NOMO-1 (cell line): ENCODE measurements around the gene PAEP.
"Not testable (repeated sequence)": the region's sequence is repeated elsewhere in the genome, so short reads cannot be mapped to it uniquely, and the experiment has no call there.

ENCODE experiments used
- DNase-seq, 2 experiments: peaks; one replicate each; lab custom pipeline; 2025; ENCODE audit not compliant: unreplicated experiment in 2 of 2; lab: John Stamatoyannopoulos, UW

PAEP gene

GRCh38 chr9:135549478-135550343, 11.8 kb upstream of the PAEP start:
- DNase-seq = not testable (repeated sequence)

- DNase-seq = no peak
Measured at GRCh38 chr9:135550344-135550918, 11.1 kb upstream of the PAEP start.

GRCh38 chr9:135551031-135551430, 10.5 kb upstream of the PAEP start:
- no peak for DNase-seq

GRCh38 chr9:135551456-135551855, 10.1 kb upstream of the PAEP start:
- DNase-seq = no peak

GRCh38 chr9:135552021-135552697, 9.4 kb upstream of the PAEP start:
- DNase-seq = no peak

GRCh38 chr9:135552698-135553171, 8.8 kb upstream of the PAEP start:
- DNase-seq = no peak

- no peak for DNase-seq
Measured at GRCh38 chr9:135554718-135555117, 6.8 kb upstream of the PAEP start.

- no peak for DNase-seq
Measured at GRCh38 chr9:135555203-135555602, 6.4 kb upstream of the PAEP start.

- DNase-seq = no peak
Measured at GRCh38 chr9:135555910-135556309, 5.6 kb upstream of the PAEP start.

GRCh38 chr9:135559606-135560005, 1.9 kb upstream of the PAEP start:
- DNase-seq = no peak

GRCh38 chr9:135562235-135562745, 734 bp downstream of the PAEP start:
- DNase-seq = no peak

- DNase-seq = no peak
Measured at GRCh38 chr9:135563039-135563476, 1.5 kb downstream of the PAEP start.

- DNase-seq = no peak
Measured at GRCh38 chr9:135563858-135564257, 2.3 kb downstream of the PAEP start.

GRCh38 chr9:135565141-135565628, 3.6 kb downstream of the PAEP start:
- DNase-seq = no peak

- no peak for DNase-seq
Measured at GRCh38 chr9:135565636-135566035, 4.1 kb downstream of the PAEP start.

GRCh38 chr9:135566552-135566951, 5.0 kb downstream of the PAEP start:
- no peak for DNase-seq

- no peak for DNase-seq
Measured at GRCh38 chr9:135567311-135567710, 5.8 kb downstream of the PAEP start.

- no peak for DNase-seq
Measured at GRCh38 chr9:135568026-135568425, 6.5 kb downstream of the PAEP start.

GRCh38 chr9:135570456-135570855, 8.9 kb downstream of the PAEP start:
- DNase-seq = no peak

- no peak for DNase-seq
Measured at GRCh38 chr9:135572233-135572632, 10.7 kb downstream of the PAEP start.

GRCh38 chr9:135573124-135573523, 11.6 kb downstream of the PAEP start:
- DNase-seq = no peak
